Testis (tissue), 2 donors: ENCODE results near the gene ADAM30.

ENCODE experiments used
- CTCF ChIP-seq, 3 experiments: fragments of 450-650 bp in 2 of 3; fragments of 200-600 bp in 1 of 3; sonication (generic) in 1 of 3; IDR thresholded peaks; one replicate each; pipeline ENCODE4 v1.5.1; 2016 to 2019; ENCODE audit warnings: antibody characterized with exemption in 3 of 3, mild to moderate bottlenecking in 2 of 3, moderate library complexity in 1 of 3
- POLR2A ChIP-seq: fragments of 450-650 bp; IDR thresholded peaks from one replicate; pipeline ENCODE4 v1.6.1; 2017; ENCODE audit warnings: antibody characterized with exemption, mild to moderate bottlenecking, moderate library complexity

DNA sequence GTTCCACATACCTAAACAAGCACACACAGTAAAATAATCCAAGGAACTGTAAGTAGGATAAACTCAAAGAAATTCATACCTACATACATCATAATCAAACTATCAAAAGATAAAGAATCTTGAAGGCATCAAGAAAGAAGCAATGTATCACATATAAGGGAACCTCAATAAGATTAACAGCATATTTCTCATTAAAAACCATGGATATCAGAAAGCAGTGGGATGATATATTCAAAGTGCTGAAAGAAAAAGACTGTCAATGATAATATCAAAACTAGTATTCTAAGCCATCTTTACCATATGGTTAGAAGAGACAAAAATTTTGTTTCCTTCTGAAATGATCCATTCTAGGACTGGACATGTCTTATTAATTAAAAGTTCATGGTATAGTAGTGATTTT, 37.1 kb upstream of the ADAM30 start:
- TF ChIP-seq CTCF (IDR thresholded peaks at IDR 0.05), result no peak
- TF ChIP-seq POLR2A, result no peak
